NCI-H82 treated with DMSO at 0.1 percent for 48 hours (cell line): ENCODE data around the gene LRRC32.
"Not testable (repeated sequence)": the region's sequence is repeated elsewhere in the genome, so short reads cannot be mapped to it uniquely, and the experiment has no call there.

Source experiments
- DNase-seq: peaks from one replicate; lab custom pipeline; 2025; ENCODE audit not compliant: unreplicated experiment; lab: John Stamatoyannopoulos, UW

LRRC32 gene

DNA sequence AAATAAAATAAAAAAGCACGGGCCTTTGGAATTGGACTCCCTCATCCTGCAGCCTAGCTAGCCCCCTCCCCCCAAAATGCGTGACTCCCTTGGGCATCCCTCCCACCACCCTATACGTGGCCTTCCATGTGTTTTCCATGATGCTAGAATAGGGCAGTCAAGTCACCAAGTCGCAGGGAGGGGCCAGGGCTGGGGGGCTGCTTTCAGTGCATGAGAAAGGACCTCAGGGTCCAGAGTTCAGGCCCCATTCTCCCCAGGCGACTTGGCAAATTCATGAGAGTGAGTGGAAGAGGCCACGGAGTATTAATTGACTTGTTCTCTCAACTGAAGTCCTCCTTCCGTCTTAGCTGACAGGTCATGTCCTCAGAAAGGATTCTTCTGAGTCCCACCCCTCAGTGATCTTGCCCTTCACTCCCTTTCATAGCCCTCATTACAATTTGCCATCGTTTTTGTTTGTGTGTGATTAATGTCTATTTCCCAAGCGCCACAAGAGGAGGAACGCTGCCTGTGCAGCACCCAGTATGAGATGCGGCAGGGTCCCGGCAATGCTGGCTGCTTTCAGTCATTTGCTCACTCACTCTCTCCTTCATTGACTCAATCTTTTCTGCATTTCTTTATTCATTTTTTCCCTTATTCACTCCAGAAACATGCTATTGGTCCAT is 17.4 kb downstream of the LRRC32 start:
- no peak for DNase-seq

DNA sequence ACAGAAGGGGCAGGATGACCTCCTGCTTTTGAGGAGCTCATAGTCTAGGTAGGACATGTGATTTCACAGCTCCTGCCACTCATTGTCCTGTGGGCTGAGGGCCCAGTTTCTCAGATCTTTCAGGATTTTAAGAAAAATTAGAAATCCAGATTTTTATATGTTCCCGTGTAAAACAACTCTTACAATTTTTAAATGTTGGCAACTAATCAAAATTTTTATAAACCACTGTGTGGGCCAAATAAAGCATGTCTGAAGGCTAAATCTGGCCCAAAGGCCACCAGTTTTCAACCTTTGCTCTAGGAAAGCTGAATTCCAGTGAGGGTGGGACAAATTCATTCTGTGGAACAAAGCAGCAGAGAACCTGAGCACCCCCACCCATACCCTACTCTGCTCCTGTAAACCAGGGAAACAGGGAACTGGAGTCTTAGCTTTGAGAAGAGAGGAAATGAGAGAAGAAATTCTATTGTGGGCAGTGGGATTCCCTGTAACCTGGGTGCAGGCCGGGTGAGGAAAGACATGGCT is 20.6 kb downstream of the LRRC32 start:
- DNase-seq = no peak

DNA sequence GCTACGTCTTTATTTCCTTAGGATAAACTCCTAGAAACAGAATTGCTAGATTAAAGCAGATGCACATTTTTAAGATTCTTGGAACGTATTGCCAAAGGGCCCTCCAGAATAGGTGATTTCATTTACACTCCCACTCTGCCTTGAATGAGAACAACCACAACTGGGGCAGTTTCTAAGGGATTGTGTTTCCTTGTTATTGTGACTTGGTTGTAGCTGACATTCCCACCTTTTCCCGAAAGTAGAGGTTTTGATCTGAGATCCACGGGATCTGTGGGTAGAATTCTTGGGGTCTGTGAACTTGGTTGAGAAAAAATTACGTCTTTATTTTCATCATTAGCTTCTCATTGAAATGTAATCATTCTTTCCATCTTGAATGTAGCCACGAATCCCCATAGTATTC is 21.5 kb downstream of the LRRC32 start:
- no peak for DNase-seq

DNA sequence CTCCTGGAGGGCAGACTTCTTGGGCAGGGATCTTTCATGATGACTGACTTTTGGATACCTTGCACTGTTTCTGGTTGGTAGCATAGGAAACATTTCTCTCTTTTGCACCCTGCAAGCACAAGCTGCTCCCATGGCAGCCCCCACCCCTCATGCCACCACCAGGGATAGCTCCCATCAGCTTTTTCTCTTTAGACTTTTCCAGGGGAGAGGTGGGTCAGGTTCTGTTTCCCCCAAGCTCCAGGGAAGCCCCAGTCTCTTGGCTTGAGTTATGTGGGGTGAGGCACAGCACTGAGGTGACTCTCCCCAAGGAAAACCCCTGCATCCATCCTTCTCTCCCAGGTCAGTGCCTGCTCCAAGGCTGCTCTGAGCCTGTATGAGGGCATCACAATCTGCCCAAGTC is 22.5 kb downstream of the LRRC32 start:
- no peak for DNase-seq

- DNase-seq = no peak
These were observed 23.5 kb downstream of the LRRC32 start for GRCh38 chr11:76646882-76647534.

GRCh38 chr11:76644591-76644990 is 26.0 kb downstream of the LRRC32 start:
- no peak for DNase-seq

- DNase-seq = not testable (repeated sequence)
These were observed 26.8 kb downstream of the LRRC32 start for GRCh38 chr11:76643711-76644110.

DNA sequence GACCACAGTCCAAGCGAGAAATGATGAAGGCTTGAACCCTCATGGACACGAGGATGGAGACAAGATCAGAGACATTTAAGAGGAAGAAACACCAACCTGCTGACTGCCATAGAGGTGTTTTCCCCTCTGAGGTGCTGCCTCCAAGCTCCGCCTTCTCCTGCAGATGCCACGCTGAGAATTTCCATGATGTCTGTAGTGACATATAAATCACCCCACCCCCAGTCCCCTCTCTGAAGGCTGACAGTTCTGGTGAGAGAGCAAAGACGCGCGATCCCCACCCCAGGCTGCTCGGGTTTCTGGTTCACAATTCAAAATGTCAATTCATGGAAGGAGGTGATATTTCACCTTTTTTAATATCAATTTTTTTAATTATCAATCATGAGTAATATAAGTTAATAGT is 28.2 kb downstream of the LRRC32 start:
- DNase-seq = no peak

- no peak for DNase-seq
These were observed 28.6 kb downstream of the LRRC32 start for GRCh38 chr11:76641905-76642304.

DNA sequence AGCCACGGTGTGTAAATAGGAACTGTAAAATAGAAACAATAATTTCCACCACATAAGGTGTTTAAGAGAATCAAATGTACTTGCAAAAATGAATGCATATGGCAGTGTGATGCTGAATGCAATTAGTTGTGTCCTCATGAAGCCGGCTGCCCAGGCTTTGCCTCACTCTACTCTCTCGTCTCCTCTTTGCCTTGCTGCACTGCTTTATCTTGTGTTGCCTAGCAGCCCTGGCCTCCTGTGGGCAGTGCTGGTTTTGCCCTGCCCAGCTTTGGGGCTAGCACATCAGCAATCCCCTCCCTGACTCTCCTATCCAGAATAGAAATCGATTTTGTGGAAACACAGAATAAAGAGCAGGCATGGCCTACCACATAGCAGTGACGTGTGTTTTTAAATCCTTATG is 30.0 kb downstream of the LRRC32 start:
- DNase-seq = no peak

DNA sequence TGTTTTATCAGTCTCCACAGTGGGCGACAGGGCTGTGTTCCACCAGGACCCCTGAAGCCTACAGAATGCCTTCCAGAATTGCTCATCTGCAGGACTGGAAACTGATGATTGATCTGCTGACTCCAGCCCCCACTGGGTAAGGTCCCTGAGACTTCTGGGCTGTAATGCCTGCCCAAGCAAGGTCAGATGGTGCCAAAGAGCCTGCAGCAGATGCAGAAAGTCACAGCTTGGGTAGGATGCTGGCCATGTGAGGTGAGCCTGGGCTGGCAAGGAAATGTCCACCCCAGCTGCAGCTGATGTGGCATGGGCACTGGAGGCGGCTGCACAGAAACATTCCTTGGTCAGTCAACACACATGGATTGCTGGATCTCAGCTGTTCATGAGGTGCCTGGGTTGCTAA is 30.9 kb downstream of the LRRC32 start:
- no peak for DNase-seq

GRCh38 chr11:76638270-76639197 is 32.0 kb downstream of the LRRC32 start:
- DNase-seq = no peak

DNA sequence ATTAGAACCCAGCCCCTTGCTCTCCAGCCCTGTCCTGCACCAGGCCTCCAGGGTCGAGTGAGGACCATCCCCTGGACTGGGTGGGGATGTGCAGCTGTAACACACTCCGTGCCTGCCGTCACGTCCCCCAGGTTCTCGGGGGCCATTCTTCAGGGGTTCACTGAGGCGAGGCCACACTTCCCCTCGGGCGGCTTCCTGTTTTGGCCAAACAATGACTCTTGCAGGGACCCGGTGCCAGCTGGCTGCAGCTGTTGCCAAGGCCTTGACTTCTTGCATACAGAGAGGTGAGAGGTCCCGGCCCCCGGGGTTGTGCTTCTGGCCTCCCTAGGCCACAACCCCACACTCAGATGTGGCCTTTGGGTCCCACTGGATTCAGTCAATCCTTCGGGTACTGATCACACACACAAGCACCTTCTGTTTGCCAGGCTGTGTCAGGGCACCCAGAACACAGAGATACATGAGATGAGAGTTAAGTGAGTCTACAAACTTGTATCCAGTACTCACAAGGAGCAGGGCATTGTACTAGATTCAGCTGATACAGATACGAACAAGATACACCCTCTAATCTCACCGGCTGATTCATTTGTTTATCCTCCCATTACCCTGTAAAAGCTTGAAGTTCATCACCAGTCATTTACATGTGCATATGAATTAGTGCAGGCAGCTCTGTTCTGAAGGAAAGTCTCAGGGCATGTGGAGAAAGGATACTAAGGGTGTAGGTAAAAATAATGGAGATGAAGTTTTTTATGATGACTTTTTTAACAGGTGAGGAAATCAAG is 32.9 kb downstream of the LRRC32 start:
- no peak for DNase-seq

GRCh38 chr11:76636826-76637460 is 33.6 kb downstream of the LRRC32 start:
- DNase-seq = no peak

- no peak for DNase-seq
These were observed 34.4 kb downstream of the LRRC32 start for GRCh38 chr11:76635991-76636738.

DNA sequence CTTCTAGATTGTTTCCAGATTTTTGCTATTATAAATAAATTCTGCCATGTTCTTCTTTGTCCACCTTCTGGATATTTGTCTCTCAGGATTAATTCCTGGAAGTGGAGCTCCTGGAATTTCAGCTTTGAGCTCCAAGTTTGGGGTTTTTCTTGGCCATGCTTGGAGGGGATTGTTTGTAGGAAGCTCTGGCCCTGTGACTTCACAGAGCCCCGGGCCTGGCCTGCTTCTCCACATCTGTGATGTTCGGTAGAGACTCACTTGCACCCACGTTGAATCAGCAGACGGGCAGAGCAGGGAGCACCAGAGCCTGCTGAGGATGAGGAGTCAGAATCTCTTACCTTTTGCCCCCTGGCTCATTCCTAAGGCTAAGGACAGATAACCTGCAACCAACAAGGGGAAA is 35.7 kb downstream of the LRRC32 start:
- DNase-seq = no peak

GRCh38 chr11:76632492-76632891 is 38.1 kb downstream of the LRRC32 start:
- no peak for DNase-seq

- DNase-seq = no peak
These were observed 38.8 kb downstream of the LRRC32 start for GRCh38 chr11:76631566-76632308.
